Measurements from ENCODE around the gene NUP160.

DNA sequence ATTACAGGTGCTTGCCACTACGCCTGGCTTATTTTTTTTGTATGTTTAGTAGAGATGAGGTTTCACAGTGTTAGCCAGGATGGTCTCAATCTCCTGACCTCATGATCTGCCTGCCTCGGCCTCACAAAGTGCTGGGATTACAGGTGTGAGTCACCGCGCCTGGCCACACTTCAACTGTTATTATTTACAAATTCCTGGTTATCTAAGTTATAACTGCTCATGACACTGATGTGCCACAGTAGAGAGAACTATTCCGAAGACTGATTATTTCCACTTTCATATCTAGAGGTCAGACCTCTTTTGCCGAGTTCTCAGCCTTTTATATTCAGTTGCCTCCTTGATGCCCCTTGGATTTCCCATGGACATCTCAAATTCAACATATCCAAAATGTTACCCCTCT is 3.9 kb upstream of the NUP160 start:
- TF ChIP-seq, protein P1, sequence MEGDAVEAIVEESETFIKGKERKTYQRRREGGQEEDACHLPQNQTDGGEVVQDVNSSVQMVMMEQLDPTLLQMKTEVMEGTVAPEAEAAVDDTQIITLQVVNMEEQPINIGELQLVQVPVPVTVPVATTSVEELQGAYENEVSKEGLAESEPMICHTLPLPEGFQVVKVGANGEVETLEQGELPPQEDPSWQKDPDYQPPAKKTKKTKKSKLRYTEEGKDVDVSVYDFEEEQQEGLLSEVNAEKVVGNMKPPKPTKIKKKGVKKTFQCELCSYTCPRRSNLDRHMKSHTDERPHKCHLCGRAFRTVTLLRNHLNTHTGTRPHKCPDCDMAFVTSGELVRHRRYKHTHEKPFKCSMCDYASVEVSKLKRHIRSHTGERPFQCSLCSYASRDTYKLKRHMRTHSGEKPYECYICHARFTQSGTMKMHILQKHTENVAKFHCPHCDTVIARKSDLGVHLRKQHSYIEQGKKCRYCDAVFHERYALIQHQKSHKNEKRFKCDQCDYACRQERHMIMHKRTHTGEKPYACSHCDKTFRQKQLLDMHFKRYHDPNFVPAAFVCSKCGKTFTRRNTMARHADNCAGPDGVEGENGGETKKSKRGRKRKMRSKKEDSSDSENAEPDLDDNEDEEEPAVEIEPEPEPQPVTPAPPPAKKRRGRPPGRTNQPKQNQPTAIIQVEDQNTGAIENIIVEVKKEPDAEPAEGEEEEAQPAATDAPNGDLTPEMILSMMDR (IDR thresholded peaks at IDR 0.05; ENCODE audit: poor library complexity, severe bottlenecking) = no peak
- TF ChIP-seq TAF1 (IDR thresholded peaks at IDR 0.05; ENCODE audit: low read depth) = no peak
- no peak for TF ChIP-seq EZH2 (IDR thresholded peaks at IDR 0.05; ENCODE audit: borderline replicate concordance, insufficient read depth, low read length, poor library complexity, severe bottlenecking)
- TF ChIP-seq MXI1 (conservative IDR thresholded peaks at IDR 0.05; ENCODE audit: poor library complexity, severe bottlenecking) = no peak
- no peak for TF ChIP-seq EP300 (conservative IDR thresholded peaks at IDR 0.05; ENCODE audit: poor library complexity, severe bottlenecking)
- TF ChIP-seq RAD21 (conservative IDR thresholded peaks at IDR 0.05) = no peak
- TF ChIP-seq, protein P2, sequence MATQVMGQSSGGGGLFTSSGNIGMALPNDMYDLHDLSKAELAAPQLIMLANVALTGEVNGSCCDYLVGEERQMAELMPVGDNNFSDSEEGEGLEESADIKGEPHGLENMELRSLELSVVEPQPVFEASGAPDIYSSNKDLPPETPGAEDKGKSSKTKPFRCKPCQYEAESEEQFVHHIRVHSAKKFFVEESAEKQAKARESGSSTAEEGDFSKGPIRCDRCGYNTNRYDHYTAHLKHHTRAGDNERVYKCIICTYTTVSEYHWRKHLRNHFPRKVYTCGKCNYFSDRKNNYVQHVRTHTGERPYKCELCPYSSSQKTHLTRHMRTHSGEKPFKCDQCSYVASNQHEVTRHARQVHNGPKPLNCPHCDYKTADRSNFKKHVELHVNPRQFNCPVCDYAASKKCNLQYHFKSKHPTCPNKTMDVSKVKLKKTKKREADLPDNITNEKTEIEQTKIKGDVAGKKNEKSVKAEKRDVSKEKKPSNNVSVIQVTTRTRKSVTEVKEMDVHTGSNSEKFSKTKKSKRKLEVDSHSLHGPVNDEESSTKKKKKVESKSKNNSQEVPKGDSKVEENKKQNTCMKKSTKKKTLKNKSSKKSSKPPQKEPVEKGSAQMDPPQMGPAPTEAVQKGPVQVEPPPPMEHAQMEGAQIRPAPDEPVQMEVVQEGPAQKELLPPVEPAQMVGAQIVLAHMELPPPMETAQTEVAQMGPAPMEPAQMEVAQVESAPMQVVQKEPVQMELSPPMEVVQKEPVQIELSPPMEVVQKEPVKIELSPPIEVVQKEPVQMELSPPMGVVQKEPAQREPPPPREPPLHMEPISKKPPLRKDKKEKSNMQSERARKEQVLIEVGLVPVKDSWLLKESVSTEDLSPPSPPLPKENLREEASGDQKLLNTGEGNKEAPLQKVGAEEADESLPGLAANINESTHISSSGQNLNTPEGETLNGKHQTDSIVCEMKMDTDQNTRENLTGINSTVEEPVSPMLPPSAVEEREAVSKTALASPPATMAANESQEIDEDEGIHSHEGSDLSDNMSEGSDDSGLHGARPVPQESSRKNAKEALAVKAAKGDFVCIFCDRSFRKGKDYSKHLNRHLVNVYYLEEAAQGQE (IDR thresholded peaks at IDR 0.05; ENCODE audit: borderline replicate concordance) = no peak
